Measurements from ENCODE around the gene AOPEP.
A peak's percentile ranks its signal among the peaks of the same experiment; 100 is the strongest.

The AOPEP gene

DNA sequence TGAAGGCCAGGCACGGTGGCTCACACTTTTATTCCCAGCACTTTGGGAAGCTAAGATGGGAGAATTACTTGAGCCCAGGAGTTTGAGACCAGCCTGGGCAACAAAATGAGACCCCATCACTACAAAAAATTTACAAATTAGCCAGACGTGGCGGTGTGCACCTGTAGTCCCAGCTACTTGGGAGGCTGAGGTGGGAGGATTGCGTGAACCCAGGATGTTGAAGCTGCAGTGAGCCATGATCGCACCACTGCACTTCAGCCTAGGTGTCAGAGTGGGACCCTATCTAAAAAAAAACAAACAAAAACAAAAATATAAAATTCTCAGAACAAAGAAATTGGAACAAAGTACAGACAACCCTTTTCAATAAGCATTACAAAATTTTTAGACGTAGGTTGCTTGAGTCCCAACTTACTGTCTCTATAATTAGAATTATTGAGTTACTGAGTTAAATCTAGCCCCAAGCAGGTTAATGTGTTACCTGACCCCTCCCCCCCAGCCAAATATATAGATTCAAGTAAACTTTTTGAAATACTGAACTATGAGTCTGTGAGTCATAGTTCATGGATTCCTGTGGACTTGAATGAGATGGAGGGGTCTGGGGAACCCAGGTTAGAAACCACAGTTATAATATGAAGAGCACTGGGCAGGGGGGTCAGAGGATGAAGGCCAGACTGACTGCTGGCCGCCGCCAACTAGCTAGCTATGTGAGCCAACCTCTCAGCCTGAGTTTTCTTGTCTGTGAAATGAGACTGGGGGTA lies 173.1 kb downstream of the AOPEP start:
- DNase-seq (ENCODE audit: low read depth in 3 of 3), result no peak

DNA sequence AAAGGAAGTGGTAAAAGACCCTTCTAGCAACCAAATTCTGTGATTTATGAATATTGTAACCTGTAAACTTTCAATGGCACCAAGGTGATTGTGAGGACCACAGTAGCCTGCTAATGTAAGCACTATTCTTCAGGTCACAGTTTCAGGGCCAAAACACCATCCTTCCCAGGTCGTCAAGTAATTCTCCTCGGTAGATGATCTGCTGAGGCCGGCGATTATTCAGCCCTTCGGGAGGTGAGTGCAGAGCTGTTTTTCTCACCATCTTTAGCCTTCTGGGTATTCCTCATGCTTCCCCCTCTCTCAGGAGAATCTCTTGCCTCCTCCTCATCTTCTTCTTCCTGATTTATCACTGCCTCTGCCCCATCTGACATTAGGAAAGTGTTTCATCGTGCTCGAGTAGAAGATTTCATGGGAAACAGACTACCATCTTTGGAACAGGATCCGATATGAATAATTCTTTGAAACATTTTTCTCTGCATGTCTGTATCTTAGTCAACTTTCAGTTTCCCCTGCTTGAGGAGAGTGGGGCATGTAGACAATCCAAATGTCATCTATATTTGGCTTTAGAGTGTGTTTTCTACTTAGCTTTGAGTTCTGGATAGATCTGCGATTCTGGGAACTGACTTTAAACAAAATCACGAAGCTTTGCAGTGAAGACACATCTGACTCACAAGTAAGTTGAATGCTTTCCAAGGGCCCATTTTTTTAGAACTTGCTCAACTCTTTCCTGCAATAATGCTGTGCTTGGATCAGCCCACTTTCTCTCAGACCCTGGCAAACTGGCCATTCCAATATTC lies 173.9 kb downstream of the AOPEP start:
- DNase-seq (ENCODE audit: low read depth in 3 of 3), result no peak

DNA sequence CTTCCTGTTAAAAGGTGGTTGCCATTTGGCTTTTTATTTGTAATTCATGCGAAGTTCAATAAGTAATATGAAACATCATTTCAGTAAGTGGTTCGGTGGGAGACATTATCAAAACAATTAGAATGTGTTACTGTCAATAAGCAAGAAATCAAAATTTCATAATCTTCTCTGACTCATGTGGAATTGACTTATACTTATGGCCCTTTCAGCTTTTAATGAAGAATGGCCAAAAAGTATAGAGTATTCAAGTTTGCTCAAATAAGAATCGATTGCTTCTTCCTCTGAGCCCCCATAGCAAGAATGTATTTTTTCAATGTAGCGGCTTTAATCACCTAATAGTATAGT lies 174.5 kb downstream of the AOPEP start:
- no peak for DNase-seq (ENCODE audit: low read depth in 3 of 3)

DNA sequence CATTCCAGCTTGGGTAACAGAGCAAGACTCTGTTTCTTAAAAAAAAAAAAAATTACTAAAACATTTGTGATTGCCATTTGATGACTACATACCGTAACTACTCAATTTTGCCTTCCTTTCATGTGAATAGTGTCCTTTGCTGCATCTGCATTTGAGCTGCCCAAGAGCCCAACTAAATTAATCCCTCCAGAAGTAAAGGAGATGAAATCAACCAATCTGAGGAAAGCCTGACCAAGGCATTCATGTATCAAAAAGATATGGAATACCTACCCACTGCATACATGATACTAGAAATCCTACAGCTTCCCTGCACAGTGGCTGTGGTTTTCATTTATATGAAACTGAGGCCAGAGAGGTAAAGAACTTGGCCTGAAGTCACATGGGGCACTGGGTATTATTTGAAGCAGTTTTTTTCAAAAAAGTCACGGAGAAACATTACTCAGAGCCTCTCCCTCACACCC lies 177.5 kb downstream of the AOPEP start:
- DNase-seq (ENCODE audit: low read depth in 3 of 3), result no peak

DNA sequence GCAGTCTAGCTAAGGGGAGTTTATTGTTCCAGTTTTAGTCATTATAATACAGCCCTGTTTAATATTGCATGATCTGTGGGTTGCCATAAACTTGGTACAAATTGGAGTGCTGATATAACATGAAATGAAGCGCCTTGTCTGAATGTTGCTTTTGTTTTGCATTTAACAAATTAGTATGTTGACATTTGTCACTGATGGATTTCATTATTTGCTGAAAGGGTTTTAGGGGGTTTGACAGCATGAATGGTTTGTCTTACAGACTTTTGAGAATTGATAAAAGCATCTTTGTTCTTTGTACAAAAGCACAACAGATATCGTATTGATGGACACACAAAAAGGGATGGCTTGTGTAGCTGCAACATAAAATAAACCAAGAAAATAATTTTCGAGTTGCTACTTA lies 178.3 kb downstream of the AOPEP start:
- DNase-seq (ENCODE audit: low read depth in 3 of 3), result no peak

DNA sequence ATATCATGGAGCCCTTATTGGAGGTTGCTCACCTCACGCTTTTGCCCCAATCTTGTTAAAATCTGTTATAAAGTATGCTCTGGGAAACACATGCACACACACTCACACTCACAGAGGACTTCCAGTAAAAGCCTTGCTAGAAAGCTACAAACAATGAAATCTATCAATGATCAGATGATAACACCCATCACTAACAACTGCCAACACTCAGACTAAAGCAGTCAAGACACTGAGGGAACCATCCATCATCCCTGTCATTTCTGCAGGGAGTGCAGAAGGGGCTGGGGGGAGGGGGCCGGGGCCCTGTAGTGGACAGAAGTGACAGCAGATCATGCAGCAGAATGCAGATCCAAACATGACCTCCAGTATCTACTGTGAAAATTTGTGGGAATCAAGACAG lies 179.1 kb downstream of the AOPEP start:
- DNase-seq (ENCODE audit: low read depth in 3 of 3), result no peak

DNA sequence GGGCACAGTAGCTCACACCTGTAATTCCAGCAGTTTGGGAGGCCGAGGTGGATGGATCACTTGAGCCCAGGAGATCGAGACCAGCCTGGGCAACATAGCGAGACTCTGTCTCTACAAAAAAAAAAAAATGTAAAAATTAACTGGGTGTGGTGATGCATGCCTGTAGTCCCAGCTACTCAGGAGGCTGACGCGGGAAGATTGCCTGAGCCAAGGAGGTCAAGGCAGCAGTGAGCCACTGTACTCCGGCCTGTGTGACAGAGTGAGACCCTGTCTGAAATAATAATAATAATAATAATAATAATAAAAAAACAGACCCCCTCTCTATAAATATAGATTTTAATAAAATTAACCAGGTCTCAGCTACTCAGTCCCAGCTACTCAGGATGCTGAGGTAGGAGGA lies 179.7 kb downstream of the AOPEP start:
- DNase-seq (ENCODE audit: low read depth in 3 of 3), result no peak

DNA sequence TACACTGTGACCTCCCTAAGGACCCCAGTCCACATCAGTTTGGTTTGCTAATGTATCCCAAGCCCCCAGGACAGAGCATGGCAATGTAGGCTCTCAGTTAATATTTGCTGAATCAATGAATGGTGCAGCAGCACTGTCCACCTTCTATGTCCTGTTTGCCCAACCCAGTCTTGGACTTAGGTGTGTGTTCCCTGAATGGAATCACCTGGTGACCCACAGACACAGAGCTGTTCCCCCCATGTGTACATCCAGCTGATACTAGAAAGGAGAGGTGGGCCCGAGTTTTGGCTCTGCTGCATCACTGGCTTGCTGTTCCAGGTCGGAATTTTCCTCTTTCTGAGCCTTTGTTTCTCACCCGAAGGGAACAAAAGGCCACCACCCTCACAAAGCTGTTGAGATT lies 180.2 kb downstream of the AOPEP start:
- no peak for DNase-seq (ENCODE audit: low read depth in 3 of 3)

DNA sequence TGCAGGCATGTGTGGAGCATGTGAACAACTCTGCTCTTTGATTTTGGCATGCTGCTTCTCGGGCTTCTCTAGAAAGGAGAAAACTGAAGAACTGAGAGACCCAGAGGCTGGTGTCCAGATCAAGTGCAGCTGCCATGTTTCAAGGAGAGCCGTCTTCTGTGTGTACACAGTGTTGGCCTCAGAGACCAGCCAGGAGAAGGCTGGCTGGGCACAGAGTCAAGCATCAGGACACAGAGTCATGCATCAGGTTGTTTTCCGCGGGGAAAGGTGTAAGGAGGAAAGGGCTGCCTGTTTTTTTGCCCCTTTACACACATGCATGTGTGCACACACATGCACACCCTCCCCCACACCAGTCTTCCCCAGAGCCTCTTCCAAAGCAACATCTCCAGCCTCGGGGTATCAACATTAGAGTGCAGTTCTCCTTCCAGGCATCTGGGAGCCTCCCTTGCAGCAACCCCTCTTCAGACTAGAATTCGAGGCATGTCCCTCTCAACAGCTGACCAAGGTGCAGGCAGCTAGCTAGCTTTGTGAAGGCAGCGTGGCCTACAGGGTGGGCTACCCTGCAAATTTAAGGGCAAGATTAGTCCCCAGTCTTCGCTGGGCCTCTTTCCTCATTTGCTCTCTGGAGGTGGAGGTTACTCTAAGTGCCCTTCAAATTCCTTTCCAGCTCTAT lies 180.9 kb downstream of the AOPEP start:
- no peak for DNase-seq (ENCODE audit: low read depth in 3 of 3)

DNA sequence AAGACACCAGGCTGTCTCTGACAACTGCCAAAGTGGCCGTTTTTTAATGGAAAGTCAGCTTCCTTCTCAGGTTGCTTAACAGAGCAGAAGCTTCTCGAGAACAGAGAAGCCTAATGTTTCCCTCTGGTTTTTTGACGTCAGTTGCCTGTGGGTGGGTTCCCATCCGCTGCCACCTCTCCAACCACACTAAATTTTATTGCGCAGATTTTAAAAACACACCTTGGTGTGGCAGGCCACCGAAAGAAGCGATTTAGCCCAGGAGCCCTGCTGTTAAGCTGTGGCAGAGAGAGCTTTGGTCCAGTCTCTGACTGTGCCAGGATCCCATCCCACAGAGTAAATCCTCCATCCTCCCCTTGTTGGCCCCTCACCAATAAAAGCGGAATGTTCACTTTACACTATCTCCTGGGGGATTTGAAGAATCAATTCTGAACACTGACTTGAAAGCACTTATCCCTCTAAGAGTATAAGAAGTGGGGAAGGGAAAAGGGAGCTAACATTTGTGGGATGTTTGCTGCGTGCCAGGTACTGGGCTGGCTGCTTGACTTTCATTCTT lies 181.6 kb downstream of the AOPEP start:
- DNase-seq (ENCODE audit: low read depth in 3 of 3), result no peak

DNA sequence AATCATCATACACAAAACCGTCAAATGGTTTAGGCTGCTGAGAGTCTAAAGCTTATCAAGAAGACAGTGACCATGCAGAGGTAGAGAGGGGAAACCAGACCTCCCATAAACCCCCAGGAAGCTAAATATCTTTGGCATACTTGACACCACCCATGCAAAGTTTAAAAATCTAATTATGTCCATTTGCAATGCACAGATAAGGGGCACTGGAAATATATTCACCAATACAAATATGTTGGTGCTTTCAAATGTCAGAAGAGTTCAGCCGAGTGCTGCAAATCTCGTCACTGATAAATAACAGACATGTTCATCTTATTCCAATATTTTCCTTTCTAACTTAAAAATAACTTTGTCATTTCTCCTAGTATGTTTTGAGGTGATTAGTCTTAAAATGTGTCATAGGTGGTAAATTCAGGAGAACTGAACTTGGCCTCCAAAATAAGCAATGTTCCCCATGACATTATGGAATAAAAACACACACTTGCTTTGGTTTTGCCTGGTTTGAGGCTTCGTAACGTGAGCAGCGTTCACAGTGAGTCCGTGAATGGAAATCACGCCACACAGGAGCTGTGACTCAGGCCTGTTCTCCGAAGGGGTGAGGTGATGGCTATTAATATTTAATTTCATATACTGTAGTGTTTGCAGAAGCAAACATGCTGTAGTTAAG lies 182.2 kb downstream of the AOPEP start:
- DNase-seq (ENCODE audit: low read depth in 3 of 3), result no peak

DNA sequence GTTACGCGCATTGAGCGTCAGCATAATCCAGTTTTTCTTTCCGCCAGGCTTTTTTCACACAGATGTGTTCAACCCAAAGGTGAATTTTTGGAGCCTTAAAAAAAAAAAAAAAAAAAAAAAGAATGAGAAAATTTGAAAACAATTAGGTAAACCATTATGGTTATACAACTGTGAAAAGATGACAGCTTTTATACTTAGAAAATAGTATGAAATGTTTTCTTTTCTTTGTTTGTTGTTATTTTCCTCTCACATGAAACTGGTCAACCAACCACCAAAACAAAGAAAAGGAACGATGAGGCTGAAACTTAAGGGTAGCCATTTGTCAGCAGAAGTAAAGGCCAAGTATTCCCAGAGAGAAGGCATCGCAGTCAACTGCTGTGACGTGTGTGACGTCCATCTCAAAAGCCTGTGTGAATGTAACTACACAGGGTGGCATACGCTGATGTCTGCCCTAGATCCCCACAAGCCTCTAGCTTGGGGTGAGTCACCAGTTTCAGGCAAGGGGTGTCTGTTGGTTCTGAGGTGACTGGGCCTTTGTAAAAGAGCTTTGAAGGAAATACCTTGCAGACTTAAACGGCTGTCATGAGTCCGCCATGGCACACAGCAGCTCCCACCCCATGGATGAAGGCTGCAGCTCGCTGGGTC lies 182.9 kb downstream of the AOPEP start:
- peak in 1 of 3 experiments; percentile 11 for DNase-seq (ENCODE audit: low read depth in 3 of 3)

DNA sequence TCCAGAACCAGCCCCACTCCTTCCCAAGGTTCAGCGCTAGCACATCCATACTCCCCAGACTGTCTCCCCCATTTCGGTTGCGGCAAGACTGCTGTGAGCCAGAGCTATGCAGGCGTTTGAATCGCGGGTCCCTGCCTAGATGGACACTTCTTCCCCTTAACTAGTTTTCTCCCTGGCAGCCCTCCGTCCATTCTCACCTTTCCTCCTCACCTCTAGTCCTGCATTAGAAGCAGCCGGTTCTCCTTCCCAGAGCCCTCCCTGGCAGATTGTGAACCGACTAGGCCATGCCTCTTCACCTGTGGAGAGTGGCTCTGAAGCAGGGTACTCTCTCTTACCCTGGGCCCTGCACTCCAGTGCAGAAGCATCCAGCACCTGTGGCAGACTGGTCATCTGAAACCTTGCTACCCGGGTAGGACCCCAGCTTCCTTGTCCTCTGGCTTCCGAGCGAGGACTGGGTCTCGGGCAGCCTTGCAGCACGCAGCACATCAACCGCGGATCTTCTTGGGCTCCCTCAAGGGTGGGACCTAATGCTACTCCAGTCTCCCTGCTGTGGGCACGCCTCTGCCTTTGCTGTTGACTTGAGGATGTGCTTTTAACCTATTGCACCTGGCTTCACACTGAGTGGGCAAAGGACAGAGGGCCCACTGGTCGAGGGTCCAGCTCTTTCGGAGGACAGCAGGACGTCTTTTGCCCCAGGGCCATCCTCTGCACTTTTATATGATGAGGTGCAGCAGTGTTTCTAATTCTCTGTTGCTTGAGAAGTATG lies 183.6 kb downstream of the AOPEP start:
- DNase-seq (ENCODE audit: low read depth in 3 of 3), result no peak

DNA sequence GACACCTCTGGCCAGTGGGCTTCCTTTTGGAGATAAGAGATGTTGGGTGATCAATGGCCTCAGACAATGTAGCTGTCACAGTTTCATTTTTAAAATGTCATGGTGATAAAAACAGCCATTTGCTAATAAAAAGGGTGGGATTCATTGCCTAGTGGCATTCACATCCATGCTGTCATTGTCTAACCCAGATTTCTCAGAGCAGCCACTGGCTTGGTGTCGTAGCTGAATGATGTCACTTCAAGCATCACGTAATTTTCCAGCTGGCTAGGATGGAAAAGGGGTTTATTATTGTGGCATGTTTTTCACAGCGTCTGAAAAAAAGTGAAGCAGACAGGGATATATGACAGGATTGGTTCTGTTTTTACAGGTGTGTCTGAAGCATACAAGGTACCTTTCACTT lies 184.7 kb downstream of the AOPEP start:
- no peak for DNase-seq (ENCODE audit: low read depth in 3 of 3)

DNA sequence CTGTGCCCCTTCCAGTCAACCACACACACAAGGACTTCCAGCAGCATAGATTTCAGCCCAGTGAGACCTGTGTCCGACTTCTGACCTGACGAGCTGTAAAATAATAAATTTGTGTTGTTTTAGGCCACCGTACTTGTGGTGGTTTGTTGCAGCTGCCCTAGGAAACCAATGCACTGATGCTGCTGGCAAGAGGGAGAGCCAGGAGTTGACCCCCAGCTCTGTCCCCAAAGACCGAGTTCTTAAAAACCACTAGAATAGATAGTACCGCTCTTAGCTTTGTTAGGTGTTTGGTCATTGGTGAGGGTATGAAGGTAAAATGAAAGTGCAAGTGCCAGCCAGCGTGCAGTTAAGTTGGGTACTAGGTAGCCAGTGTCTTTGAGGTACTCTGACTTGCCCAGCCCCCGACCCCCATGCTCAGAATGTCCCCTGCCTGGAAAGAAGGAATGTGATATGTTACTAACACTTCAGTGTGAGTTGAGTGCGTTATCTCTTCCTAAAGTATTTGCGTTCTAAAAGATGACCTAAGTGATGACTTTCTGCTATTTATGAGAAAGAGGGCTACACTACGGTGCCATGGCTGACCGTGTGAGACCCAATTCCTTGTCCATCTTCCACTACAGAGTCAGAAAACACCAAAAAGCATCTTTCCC lies 185.6 kb downstream of the AOPEP start:
- no peak for DNase-seq (ENCODE audit: low read depth in 3 of 3)

DNA sequence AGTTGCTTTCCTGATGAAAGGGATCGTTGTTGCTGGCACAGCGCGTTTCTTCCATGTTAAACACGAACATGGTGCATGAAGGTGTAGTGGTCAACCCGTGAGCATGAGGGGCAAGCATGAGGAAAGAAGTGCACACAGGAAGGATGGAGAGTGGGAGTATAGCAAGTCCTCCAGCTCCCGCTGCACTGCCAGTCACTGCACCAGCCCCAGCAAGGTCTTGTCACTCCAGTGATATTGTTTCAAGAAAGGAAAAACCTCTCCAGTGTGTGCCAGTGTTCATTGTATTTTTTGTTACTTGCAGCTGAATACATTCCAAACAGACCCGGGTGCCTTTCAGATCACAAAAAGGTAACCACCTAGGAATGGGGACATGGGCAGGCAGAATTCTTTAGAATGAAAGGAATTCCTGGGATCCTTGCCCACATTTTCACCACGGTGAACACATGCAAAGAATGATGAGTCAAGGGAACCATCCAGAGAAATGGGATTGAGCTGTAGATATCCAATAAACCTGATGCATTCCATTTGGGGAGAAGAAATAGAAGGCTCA lies 186.3 kb downstream of the AOPEP start:
- DNase-seq (ENCODE audit: low read depth in 3 of 3), result no peak

DNA sequence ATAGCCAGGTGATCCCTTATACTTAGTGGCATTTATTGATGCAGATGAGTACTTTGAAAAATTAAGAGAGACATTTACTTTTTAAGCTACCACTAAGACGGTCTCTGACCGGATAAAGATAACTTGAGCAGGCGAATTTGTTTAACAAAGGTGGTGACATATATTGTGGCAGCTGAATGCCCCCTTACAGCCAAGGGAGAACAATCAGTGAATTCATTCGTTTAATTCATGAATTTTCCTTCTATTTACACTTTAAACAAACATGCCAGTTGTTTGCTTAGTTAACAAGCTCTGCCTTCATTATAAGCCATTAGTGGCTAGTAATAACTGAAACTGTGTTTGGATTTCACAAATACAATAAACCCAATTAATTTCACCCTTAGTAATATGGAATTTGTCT lies 187.1 kb downstream of the AOPEP start:
- no peak for DNase-seq (ENCODE audit: low read depth in 3 of 3)

DNA sequence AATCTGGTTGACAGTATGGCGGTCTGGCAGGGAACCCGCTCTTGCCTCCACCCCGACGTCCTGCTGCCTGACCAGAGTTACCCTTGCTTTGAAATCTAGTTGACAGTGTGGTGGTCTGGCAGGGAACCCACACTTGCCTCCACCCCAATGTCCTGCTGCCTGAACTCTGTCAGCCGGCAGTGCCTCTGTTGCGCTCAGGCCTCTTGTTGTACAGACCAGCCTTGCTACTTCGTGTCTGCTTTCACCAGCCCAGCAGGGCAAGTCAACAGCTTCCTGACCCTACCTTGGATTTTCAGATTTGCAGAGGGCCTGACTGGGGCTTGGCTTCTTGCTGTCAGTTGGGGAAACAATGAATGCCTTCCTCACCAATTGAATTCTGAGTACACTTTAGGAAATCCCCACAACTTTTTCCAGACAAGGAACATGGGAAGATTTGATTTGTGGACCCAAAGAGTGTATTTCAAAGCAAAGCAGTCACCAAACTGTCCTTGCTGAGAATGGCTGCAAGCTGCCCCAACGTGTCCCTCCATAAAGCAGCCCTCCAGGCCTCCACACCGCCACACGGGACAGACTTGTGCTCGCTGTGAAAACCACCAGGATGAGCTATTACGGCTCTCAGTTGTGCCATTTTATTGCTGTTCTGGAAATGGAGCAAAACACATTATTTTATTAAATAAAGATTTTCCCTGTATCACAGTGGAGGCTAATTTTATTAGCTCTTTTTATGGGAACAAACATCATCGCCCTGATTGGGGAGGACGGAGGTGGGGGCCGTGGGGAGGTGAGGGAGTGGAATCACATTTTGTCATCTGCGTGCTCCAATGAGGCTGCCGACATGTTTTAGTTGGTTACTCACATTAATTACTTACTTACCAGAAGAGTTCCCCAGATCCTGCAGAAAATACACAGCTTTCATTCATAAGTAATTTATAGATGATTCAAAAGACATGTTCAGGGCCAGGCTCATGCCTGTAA lies 189.3 kb downstream of the AOPEP start:
- DNase-seq (ENCODE audit: low read depth in 3 of 3), result no peak

DNA sequence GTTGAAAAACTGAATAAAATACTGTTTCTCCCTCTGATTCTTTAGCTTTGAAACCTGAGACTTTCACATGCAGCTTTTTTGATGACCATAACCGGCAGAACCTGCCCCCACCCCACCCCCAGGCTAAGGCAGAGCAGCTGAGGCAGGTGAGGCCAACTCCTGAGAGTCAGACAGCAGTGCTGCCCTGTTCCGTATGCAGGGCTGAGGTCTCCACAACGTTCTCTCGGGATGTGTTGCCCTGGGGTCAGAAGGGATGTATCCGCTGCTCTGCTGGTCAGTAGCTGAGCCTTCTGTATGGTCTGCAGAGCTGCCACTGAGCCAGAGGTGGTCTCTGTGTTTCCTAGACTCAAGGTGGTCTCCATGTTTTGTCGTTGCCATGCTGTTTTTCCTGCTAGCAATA lies 190.5 kb downstream of the AOPEP start:
- DNase-seq (ENCODE audit: low read depth in 3 of 3), result no peak

Measured in stimulated activated CD4-positive, alpha-beta T cell treated with anti-CD3 and anti-CD28 coated beads, TNF-alpha, amount 100 ng/mL, for 24 hours (primary cell).